Psoas muscle (tissue), 8 donors: Measurements from ENCODE around the gene ANO9. TPM values are rescaled to one million over a fixed set of nuclear protein-coding genes. Genes with fewer than 3 reads are reported as not detected.

Experiments
- ATAC-seq, 4 donors: fragments of 200-7000 bp; cut with Tn5 transposase; one replicate each; pipeline ENCODE4 v1.9.1; 2020; ENCODE audit warnings: moderate library complexity in 3 of 4, mild to moderate bottlenecking in 2 of 4
- DNase-seq, 2 donors: peaks; one replicate each; pipeline ENCODE4 v3.0.0-alpha.2; 2020
- H3K27ac ChIP-seq: fragments of 200-600 bp; one replicate; pipeline ENCODE4 v1.8.0; 2022
- H3K27me3 ChIP-seq, 3 donors: fragments of 200-600 bp in 1 of 3; one replicate each; pipeline versions ENCODE4 v1.6.1 to v1.8.0; 2013 to 2022; ENCODE audit warnings: low read length in 2 of 3, mild to moderate bottlenecking in 2 of 3, moderate library complexity in 1 of 3; ENCODE audit not compliant: insufficient read depth in 3 of 3
- H3K36me3 ChIP-seq, 2 donors: fragments of 200-600 bp in 1 of 2; one replicate each; pipeline versions ENCODE4 v1.6.1 to v1.8.0; 2013 to 2022; ENCODE audit warnings: low read depth in 1 of 2, mild to moderate bottlenecking in 1 of 2, moderate library complexity in 1 of 2; ENCODE audit not compliant: insufficient read depth in 1 of 2
- H3K4me1 ChIP-seq: fragments of 200-600 bp; one replicate; pipeline ENCODE4 v1.8.0; 2022
- H3K4me3 ChIP-seq: fragments of 200-600 bp; one replicate; pipeline ENCODE4 v1.8.0; 2022; ENCODE audit warnings: mild to moderate bottlenecking
- H3K9me3 ChIP-seq: fragments of 200-600 bp; one replicate; pipeline ENCODE4 v1.8.0; 2022
- CTCF ChIP-seq: fragments of 200-600 bp; IDR thresholded peaks from one replicate; pipeline ENCODE4 v1.8.0; 2022; ENCODE audit warnings: antibody characterized with exemption
- WGBS, 3 donors: extraction: QIAGEN DNeasy Blood & Tissue Kit; methylation state at CpG; one replicate each; pipeline versions ENCODE4 v1.1.6 to v1.1.7; 2013; 5-methylcytosine and 5-hydroxymethylcytosine counted together
- intact Hi-C, 2 donors: fragments of 100-400 bp; cut with DNase I; formaldehyde crosslinking; loops; one replicate each; pipeline versions ENCODE4 v1.11.0 to v1.14.2; 2022
- polyA plus RNA-seq, 3 donors: library from polyadenylated mRNA; stranded (reverse); fragments of 200-250 nt; gene quantifications; one replicate each; pipeline ENCODE4 v1.2.3, GENCODE V29; 2013
- total RNA-seq, 4 donors: library from RNA; stranded (reverse); fragmentation: NEBNext Ultra II Directional in 2 of 4; extraction: Animal tissue kit (Norgen Biotek cat#: 25700) in 2 of 4; gene quantifications; one replicate each; pipeline versions ENCODE4 v1.2.1 to v1.2.4, GENCODE V29; 2021 to 2023
- donor health status: healthy with polysubstance abuse.
- donor health status: DM: no; HTN: no; CAD: no; lungs with moderate emphysema.
- donor health status: Bipolar disorder and iron deficiency.
- donor health status: healthy.
- donor health status: DM: yes; HTN: yes; CAD: no.
- donor health status: DM: no; HTN: no; CAD: no.
- donor health status: DM: no; HTN: no; CAD: no.
- donor health status: DM: yes; HTN: yes; CAD: no.

The ANO9 gene
- total and polyA plus RNA-seq, 7 donors = 0.09 to 0.59 (median 0.13) TPM; not detected in 1

- Histone ChIP-seq H3K27ac (no peak overlapping the region), H3K27me3 (peaks cover 9 to 65% (median 14%) of the 10 kb centered on the region in 3 donors), H3K36me3 (no peaks in the 10 kb centered on the region), H3K9me3 (no peaks in the 10 kb centered on the region), H3K4me1 (no peaks in the 10 kb centered on the region), H3K4me3 (no peak overlapping the region)
- 66 to 73% (median 71%) methylated on average over 10 of the region's 10 CpGs for WGBS, 3 donors
- TF ChIP-seq CTCF = no peak
- intact Hi-C loops = no loop called here
- DNase-seq = peak in 1 of 2 donors; percentile 15
- ATAC-seq = no peak
These were observed 19.6 kb downstream of the ANO9 start for GRCh38 chr11:422249-422656.

- DNase-seq (no peak), ATAC-seq (no peak)
- Histone ChIP-seq H3K9me3 (no peaks in the 10 kb centered on the region), H3K27ac (no peak overlapping the region), H3K4me1 (no peaks in the 10 kb centered on the region), H3K36me3 (no peaks in the 10 kb centered on the region), H3K27me3 (peaks cover 9 to 69% (median 17%) of the 10 kb centered on the region in 3 donors), H3K4me3 (no peak overlapping the region)
- intact Hi-C loops = no loop called here
- 80 to 85% (median 85%) methylated on average over 16 to 21 of the region's 21 CpGs for WGBS, 3 donors
- TF ChIP-seq CTCF = no peak
These were observed 20.9 kb downstream of the ANO9 start for GRCh38 chr11:420911-421321.

- no peak for TF ChIP-seq CTCF
- Histone ChIP-seq H3K9me3 (no peaks in the 10 kb centered on the region), H3K4me1 (no peaks in the 10 kb centered on the region), H3K27ac (no peak overlapping the region), H3K4me3 (no peak overlapping the region), H3K36me3 (no peaks in the 10 kb centered on the region), H3K27me3 (peaks cover 9 to 71% (median 17%) of the 10 kb centered on the region in 3 donors)
- 43 to 54% (median 51%) methylated on average over 66 to 71 of the region's 71 CpGs for WGBS, 3 donors
- intact Hi-C loops = no loop called here
- ATAC-seq (no peak), DNase-seq (peak; percentile 12 to 50)
These were observed 21.5 kb downstream of the ANO9 start for GRCh38 chr11:420054-420910.

GRCh38 chr11:419248-420005 is 22.4 kb downstream of the ANO9 start:
- Histone ChIP-seq H3K27me3 (peaks cover 9 to 72% (median 17%) of the 10 kb centered on the region in 3 donors), H3K9me3 (no peaks in the 10 kb centered on the region), H3K36me3 (no peaks in the 10 kb centered on the region), H3K27ac (no peak overlapping the region), H3K4me1 (no peaks in the 10 kb centered on the region), H3K4me3 (no peak overlapping the region)
- DNase-seq = no peak
- ATAC-seq = peak in 1 of 4 donors; percentile 5
- WGBS, 3 donors = 73 to 83% (median 74%) methylated on average over 19 to 20 of the region's 20 CpGs
- TF ChIP-seq CTCF = no peak
- intact Hi-C loops = no loop called here
